Loucy (cell line): ENCODE data around the gene OGDH.
A peak's percentile ranks its signal among the peaks of the same experiment; 100 is the strongest.

Experiments used
- H2AFZ ChIP-seq: fragments of 200-600 bp; sonication (generic); 2 replicates; pipeline ENCODE4 v1.6.0; 2016; ENCODE audit warnings: antibody characterized with exemption, mild to moderate bottlenecking, low read length, moderate library complexity
- H3F3A ChIP-seq: fragments of 200-600 bp; 2 replicates; pipeline ENCODE4 v1.6.0; 2016; ENCODE audit warnings: antibody characterized with exemption, low read depth, mild to moderate bottlenecking
- H3K27me3 ChIP-seq: fragments of 200-600 bp; sonication (generic); 2 replicates; pipeline ENCODE4 v1.6.1; 2014; ENCODE audit warnings: low read length, mild to moderate bottlenecking; ENCODE audit not compliant: insufficient read depth, poor library complexity, severe bottlenecking
- H3K36me3 ChIP-seq: fragments of 200-600 bp; sonication (generic); 2 replicates; pipeline ENCODE4 v1.6.1; 2016; ENCODE audit warnings: low read length; ENCODE audit not compliant: insufficient read depth
- H3K4me1 ChIP-seq: fragments of 200-600 bp; sonication (generic); 2 replicates; pipeline ENCODE4 v1.5.1; 2014; ENCODE audit warnings: low read length, mild to moderate bottlenecking; ENCODE audit not compliant: insufficient read depth, poor library complexity, severe bottlenecking
- H3K4me2 ChIP-seq: fragments of 200-600 bp; sonication (generic); 2 replicates; pipeline ENCODE4 v1.6.0; 2014; ENCODE audit warnings: antibody characterized with exemption, low read length, low read depth, mild to moderate bottlenecking; ENCODE audit not compliant: poor library complexity, severe bottlenecking
- H3K4me3 ChIP-seq: fragments of 200-600 bp; sonication (generic); 2 replicates; pipeline ENCODE4 v1.5.1; 2014; ENCODE audit warnings: low read length, mild to moderate bottlenecking, mixed read lengths; ENCODE audit not compliant: poor library complexity, severe bottlenecking
- H3K79me2 ChIP-seq: fragments of 200-600 bp; sonication (generic); 2 replicates; pipeline ENCODE4 v1.6.1; 2014; ENCODE audit warnings: low read length; ENCODE audit not compliant: insufficient read depth
- H3K9ac ChIP-seq: fragments of 200-600 bp; sonication (generic); 2 replicates; pipeline ENCODE4 v1.6.0; 2014; ENCODE audit warnings: mild to moderate bottlenecking, low read depth, low read length, moderate library complexity; ENCODE audit not compliant: poor library complexity, severe bottlenecking
- H3K9me2 ChIP-seq: fragments of 200-600 bp; sonication (generic); replicated peaks from 2 replicates; pipeline ENCODE4 v1.6.1; 2016; ENCODE audit warnings: low read depth, low read length, mixed read lengths
- H3K9me3 ChIP-seq: fragments of 200-600 bp; sonication (generic); 2 replicates; pipeline ENCODE4 v1.6.1; 2014; ENCODE audit warnings: mild to moderate bottlenecking, antibody characterized with exemption, low read length, low read depth; ENCODE audit not compliant: insufficient read depth
- H4K20me1 ChIP-seq: fragments of 200-600 bp; sonication (generic); 2 replicates; pipeline ENCODE4 v1.6.0; 2014; ENCODE audit warnings: antibody characterized with exemption, low read length, mild to moderate bottlenecking; ENCODE audit not compliant: insufficient read depth, poor library complexity, severe bottlenecking
- EZH2phosphoT487 ChIP-seq: fragments of 200-600 bp; IDR thresholded peaks from 2 replicates; pipeline ENCODE4 v1.6.1; 2018; ENCODE audit warnings: antibody characterized with exemption, mild to moderate bottlenecking, moderate library complexity, borderline replicate concordance
- TF ChIP-seq, protein P1 (sequence below): fragments of 200-600 bp; sonication (generic); conservative IDR thresholded peaks from 2 replicates; pipeline ENCODE4 v1.5.1; 2014; ENCODE audit warnings: mild to moderate bottlenecking, antibody characterized with exemption, low read length

Gene OGDH

DNA sequence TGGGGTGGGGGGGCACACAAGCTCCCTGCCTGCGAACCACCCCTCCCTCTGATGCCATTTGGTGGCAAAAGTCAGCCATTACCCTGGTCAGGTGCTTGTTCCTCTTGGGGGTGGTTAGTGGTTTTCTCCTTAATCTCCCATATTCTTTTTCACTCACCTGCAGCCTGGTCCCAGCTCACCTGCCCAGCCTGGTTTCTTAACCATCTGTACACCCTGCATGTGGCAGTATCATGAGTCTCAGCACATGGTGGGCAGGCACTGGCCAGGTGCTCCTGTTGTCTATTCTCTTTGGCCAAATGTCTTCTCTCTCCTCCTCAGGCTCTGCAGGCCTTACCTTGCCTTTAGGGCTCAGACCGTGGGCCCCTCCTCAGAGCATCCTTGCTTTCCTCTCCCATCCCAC, 30.5 kb downstream of the OGDH start:
- TF ChIP-seq EZH2phosphoT487, result no peak
- TF ChIP-seq, protein P1, sequence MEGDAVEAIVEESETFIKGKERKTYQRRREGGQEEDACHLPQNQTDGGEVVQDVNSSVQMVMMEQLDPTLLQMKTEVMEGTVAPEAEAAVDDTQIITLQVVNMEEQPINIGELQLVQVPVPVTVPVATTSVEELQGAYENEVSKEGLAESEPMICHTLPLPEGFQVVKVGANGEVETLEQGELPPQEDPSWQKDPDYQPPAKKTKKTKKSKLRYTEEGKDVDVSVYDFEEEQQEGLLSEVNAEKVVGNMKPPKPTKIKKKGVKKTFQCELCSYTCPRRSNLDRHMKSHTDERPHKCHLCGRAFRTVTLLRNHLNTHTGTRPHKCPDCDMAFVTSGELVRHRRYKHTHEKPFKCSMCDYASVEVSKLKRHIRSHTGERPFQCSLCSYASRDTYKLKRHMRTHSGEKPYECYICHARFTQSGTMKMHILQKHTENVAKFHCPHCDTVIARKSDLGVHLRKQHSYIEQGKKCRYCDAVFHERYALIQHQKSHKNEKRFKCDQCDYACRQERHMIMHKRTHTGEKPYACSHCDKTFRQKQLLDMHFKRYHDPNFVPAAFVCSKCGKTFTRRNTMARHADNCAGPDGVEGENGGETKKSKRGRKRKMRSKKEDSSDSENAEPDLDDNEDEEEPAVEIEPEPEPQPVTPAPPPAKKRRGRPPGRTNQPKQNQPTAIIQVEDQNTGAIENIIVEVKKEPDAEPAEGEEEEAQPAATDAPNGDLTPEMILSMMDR, result no peak
- Histone ChIP-seq H4K20me1 (peaks cover 1% of the 10 kb centered on the region), H3K4me2 (peak overlapping the region; percentile 8), H3K4me1 (peaks cover 80% of the 10 kb centered on the region), H3K9ac (peak overlapping the region; percentile 47), H3K79me2 (peaks cover 29% of the 10 kb centered on the region; the same call in 1 of the 2 replicates), H3F3A (peaks cover under 1% of the 10 kb centered on the region; the same call in 1 of the 2 replicates), H3K4me3 (no peak overlapping the region), H3K27me3 (no peaks in the 10 kb centered on the region), H3K9me3 (no peaks in the 10 kb centered on the region), H3K36me3 (no peaks in the 10 kb centered on the region), H2AFZ (no peak overlapping the region), H3K9me2 (no peaks in the 10 kb centered on the region)

DNA sequence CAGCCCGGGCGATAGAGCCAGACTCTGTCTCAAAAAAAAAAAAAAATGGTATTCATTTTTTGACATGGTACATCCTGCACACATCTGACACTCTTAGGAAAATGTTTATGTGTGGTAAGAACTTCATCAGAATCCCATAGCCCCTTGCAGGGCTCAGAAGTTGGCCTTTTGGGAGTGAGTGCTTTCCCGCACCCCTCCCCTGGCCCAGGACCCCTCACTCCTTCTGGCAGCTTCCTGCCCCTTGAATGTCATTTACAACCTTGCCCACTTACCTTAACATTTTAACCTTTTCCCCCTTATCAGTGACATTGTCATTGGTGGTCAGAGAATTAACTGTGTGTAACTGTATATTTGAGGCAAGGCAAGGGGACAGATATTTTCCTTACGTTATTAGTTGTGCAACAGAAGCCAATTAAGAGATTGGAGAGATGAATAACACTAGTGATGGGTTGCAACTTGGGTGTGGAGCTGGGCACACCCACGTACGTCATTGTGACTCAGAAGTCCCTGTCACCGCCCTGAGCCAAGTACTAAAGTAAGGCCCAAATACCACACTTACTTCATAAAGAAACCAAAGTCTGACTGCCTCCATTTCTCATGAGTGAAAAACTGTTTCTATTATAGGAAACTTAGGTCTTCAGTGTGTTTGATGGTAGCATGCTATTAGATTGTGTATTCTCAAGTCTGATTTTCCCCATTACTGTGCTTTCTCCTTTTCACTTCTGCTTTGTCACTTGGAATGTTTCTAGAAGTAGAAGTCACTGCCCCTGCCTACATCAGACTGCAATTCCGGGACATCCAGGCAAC, 31.6 kb downstream of the OGDH start:
- H3K36me3 ChIP-seq, result no peaks in the 10 kb centered on the region
- no peaks in the 10 kb centered on the region for H3F3A ChIP-seq
- H3K4me1 ChIP-seq, result peaks cover 74% of the 10 kb centered on the region
- no peak for TF ChIP-seq EZH2phosphoT487
- TF ChIP-seq, protein P1, result no peak
- H4K20me1 ChIP-seq, result no peaks in the 10 kb centered on the region
- no peaks in the 10 kb centered on the region for H3K9me2 ChIP-seq
- H2AFZ ChIP-seq, result no peak overlapping the region
- H3K4me2 ChIP-seq, result peak overlapping the region; percentile 90
- no peak overlapping the region for H3K4me3 ChIP-seq
- peak overlapping the region; percentile 67 for H3K9ac ChIP-seq
- no peaks in the 10 kb centered on the region for H3K9me3 ChIP-seq
- H3K27me3 ChIP-seq, result no peaks in the 10 kb centered on the region
- peaks cover 29% of the 10 kb centered on the region; the same call in 1 of the 2 replicates for H3K79me2 ChIP-seq

- TF ChIP-seq, protein P1, result no peak; the same call in 1 of the 2 replicates
- no peak for TF ChIP-seq EZH2phosphoT487
- Histone ChIP-seq H2AFZ (no peak overlapping the region), H4K20me1 (no peaks in the 10 kb centered on the region), H3K9me3 (no peaks in the 10 kb centered on the region), H3K4me1 (peaks cover 67% of the 10 kb centered on the region), H3K4me3 (peak overlapping the region; percentile 71), H3K9me2 (no peaks in the 10 kb centered on the region), H3F3A (no peaks in the 10 kb centered on the region), H3K4me2 (peak overlapping the region; percentile 90), H3K27me3 (no peaks in the 10 kb centered on the region), H3K79me2 (peaks cover 29% of the 10 kb centered on the region; the same call in 1 of the 2 replicates), H3K36me3 (no peaks in the 10 kb centered on the region), H3K9ac (peak overlapping the region; percentile 77)
Observed at GRCh38 chr7:44638611-44639557, 32.5 kb downstream of the OGDH start.
